Peyer's patch (tissue), 4 donors: Measurements from ENCODE around the gene APOBEC3F.

ENCODE experiments used
- POLR2A ChIP-seq, 2 donors: fragments of 450-650 bp; IDR thresholded peaks; one replicate each; pipeline ENCODE4 v1.5.1; 2017; ENCODE audit warnings: antibody characterized with exemption in 2 of 2, mild to moderate bottlenecking in 2 of 2, moderate library complexity in 2 of 2
- TF ChIP-seq, protein P1 (sequence below), 6 experiments: fragments of 450-650 bp in 4 of 6; fragments of 200-600 bp in 2 of 6; sonication (generic) in 1 of 6; IDR thresholded peaks; one replicate each; pipeline ENCODE4 v1.5.1; 2017 to 2019; ENCODE audit warnings: antibody characterized with exemption in 6 of 6, mild to moderate bottlenecking in 3 of 6, moderate library complexity in 1 of 6

DNA sequence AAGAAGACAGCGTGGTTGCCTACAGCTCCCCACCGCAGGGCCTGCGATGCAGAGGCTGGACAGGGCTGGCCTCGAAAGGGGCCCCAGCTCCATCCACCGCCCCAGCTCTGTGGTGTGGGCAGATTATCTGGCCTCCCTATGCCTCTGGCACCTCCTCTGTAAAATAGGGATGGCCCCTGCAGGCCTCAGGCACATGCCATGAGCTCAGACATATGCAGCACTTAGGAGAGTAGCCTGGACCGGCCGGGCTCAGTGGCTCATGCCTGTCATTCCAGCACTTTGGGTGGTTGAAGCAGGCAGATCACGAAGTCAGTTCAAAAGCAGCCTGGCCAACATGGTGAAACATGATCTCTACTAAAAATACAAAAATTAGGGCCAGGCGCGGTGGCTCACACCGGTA lies 12.4 kb upstream of the APOBEC3F start:
- TF ChIP-seq, protein P1, sequence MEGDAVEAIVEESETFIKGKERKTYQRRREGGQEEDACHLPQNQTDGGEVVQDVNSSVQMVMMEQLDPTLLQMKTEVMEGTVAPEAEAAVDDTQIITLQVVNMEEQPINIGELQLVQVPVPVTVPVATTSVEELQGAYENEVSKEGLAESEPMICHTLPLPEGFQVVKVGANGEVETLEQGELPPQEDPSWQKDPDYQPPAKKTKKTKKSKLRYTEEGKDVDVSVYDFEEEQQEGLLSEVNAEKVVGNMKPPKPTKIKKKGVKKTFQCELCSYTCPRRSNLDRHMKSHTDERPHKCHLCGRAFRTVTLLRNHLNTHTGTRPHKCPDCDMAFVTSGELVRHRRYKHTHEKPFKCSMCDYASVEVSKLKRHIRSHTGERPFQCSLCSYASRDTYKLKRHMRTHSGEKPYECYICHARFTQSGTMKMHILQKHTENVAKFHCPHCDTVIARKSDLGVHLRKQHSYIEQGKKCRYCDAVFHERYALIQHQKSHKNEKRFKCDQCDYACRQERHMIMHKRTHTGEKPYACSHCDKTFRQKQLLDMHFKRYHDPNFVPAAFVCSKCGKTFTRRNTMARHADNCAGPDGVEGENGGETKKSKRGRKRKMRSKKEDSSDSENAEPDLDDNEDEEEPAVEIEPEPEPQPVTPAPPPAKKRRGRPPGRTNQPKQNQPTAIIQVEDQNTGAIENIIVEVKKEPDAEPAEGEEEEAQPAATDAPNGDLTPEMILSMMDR (IDR thresholded peaks at IDR 0.05): no peak
- no peak for TF ChIP-seq POLR2A (IDR thresholded peaks at IDR 0.05)
